Left kidney (tissue), 2 donors: ENCODE data around the gene BRD1. TPM values are rescaled to one million over a fixed set of nuclear protein-coding genes. Genes with fewer than 3 reads are reported as not detected.
"Not testable (repeated sequence)": the region's sequence is repeated elsewhere in the genome, so short reads cannot be mapped to it uniquely, and the experiment has no call there.

Experiments used
- DNase-seq: peaks from one replicate; pipeline ENCODE4 v3.0.0-alpha.2; 2013
- polyA plus RNA-seq: library from polyadenylated mRNA; unstranded; fragments of 120-200 nt; gene quantifications from one replicate; pipeline ENCODE4 v1.2.1, GENCODE V29; 2013; ENCODE audit not compliant: insufficient read length

The BRD1 gene
- polyA plus RNA-seq, 1 donor, result 37.1 TPM

DNA sequence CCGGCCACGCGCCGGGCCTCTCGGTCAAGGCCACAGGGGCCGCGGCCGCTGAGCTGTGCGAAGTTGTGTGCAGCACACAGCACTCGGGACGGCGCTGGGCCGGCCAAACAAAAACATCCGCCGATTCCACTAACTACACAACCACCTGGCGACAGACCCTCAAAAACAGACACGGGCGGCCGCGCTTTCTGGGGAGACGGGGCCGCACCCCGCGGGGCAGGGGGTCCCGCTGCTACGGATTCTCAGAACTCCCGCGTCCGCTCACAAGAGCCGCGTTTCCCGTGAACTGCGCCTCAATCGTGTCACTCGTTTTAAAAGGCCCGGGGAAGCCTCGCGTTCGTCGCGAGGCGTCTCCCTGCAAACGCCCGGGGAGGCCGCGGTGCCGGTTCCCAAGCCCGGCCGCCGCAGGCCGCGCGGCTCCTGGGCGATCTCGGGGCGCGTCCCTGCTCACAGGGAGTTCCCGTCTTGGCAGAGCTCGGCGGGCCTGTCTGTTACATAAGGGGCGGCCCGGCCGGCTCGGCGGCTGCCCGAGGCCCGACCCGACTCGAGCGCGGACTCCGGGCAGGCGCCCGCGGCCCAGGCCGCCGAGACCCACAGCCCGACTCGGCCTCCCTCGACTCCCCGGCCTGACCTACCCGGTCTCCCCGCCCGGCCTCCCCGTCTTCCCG is 936 bp downstream of the BRD1 start:
- no peak for DNase-seq

DNA sequence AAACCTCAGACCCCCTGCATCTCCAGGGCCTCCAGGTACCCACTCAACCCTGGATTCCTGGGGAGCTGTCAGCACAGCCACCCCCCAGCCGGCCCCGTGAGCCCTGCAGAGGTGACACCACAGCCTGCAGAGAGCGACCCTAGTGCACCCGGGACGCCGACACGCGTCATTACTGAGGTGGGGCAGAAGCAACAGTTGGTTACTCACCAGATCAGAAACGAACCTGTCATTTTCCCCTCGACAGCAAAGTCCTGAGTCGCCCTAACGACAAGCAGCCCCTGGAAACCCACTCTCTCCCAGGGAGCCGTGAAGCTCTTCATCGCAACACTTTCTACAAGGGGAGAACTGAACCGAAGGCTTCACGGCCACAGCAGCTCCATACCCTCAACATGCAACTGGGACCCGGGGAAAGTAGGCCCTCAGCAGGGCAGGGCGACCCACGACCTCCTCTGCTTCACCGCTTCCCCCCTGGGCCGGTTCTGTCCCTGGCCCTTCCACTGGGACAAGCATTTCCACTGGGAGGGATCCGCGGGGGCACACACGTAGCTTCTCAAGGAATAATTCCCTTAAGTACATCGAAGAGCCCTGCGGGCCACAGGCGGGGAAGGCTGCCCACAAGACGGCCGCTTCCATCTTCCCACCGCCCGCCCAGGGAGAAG is 1.6 kb downstream of the BRD1 start:
- no peak for DNase-seq

DNA sequence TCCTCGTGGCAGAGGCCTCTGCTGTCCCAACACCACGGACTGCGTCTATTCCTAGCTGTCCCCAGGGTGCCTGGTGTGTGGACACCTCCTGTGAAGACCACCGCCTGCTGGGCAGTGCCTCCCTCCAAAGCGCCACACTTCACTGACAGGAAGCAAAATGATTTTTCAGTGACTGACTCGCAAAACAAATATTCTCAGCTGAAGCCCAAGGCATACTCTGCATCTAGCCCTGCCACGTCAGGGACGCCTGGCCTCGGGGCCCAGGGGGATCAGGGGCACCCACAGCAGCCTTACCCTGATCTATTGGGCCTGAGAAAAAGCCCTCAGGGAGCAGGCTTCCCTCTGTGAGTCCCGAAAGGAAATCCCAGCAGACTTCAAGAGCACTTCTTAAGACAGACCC is 2.2 kb downstream of the BRD1 start:
- no peak for DNase-seq

DNA sequence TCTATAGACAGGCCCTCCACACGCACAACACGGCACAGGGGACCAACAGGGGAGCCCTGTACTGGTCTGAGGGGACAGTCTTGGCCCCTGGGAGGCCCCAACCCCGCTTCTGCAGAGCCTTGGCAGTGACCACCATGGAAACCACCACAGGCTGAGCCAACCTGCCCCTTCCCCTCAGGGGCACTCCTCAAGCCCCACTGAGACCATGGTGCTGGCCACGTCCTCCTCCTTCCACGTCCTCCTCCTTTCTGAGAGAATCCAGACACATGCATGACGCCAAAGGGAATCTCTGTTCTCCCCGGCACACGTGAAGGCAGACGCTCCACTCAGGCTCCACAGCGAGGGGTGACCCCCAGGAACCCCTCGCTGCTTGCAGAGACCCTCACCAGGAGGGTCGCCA is 2.7 kb downstream of the BRD1 start:
- no peak for DNase-seq

DNA sequence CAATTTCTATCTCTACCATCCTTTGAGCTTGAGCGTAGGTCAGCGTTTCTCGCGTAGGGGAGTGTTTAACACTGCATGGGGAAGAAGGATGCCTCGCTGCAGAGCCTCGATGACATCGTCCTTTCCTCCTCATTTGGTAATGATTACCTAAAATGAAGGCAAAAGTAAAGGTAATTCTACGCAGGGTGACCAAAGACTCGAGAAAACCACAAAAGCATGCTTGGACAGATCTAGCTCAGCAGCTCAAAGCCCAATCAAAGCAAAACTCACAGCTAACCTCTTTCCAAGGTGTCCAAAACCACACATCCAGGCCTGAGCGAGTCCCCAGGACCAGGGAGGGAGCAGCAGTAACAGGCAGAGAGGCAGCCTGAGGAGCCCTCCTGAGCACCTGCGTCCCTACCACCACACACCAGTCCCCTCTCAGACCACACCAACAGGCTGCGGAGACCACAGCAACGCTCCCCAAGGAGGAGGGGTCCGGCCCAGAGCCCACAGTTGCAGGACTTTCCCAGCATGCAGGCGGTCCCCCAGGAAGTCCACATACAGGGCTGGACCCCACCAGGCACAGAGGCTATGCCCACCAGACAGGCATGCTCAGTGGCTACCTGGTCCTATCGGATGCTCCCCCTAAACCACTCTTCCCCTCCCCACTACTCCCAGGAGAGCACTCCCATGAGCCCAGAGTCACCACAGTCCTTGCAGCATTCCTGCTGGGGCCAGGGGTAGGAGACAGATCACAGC is 3.3 kb downstream of the BRD1 start:
- DNase-seq, result no peak

DNA sequence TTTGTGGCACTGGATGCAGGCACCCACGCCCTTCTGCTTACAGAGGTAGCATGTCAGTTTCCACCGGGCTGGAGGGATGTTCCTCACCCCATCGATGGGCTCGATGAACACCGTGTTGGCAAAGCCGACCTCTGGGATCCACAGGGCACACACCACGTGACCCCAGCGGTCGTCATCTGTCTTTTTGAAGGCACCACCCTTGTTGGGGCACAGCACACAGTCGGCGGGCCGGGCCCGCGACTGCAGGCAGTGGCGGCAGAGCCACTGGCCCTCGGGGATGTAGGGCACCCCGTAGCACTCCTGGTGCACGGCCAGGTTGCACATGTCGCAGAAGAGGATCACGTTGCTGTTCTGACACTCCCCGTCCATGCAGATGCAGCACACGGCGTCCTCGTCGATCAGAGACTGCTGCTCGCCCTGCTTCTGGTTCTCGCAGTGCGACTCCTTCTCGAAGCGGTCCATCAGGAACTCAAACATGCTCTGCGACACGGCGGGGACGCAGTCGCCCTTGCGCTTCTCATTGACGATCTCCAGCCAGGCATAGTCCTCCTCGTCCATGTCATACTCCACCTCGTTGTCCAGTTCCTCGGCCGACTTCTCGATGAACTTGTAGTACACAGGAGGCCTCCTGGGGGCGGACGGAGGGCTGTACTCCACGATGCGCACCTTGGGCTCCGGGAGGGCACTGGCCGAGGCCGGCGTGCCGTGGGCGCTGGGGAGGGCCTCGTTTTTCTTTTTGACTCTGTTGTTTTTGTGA is 4.2 kb downstream of the BRD1 start:
- no peak for DNase-seq

DNA sequence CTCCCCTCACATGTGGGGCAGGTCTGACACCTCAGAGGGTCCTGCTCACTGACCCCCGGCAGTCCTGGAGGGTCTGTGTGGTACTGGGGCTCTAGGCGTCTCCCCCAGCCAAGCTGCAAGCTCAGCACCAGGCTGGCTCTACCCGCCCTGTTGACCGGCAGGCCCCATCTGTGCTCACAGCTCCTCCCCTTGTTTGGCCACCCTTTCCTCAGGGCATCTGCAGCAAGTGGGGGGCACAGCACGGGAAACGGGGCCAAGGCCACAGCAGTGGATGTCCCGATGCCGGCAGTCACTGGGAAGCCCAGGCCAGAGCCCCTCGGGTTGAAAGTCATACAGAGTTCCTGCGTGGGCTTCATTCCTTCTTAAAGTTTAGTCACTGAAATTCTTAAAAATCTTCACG is 5.9 kb downstream of the BRD1 start:
- not testable (repeated sequence) for DNase-seq

DNA sequence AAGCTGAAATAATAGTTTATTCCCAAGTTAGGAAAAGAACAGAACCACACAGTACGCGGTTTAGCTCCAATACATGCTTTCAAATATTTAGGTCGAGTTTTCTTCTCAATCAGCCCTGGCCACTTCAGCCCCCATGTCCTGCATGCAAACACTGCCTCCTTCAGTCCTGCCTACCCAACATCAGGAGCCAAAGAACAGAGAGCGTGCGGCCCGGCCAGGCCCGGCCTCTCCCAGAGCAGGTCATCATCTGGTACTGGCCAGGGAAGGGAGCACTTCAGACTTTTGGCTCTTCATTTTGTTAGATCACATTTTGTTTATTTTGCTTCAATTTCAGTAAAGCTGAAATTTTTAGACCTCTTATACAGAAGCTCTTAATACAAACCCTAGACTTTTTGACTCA is 6.7 kb downstream of the BRD1 start:
- DNase-seq, result no peak

DNA sequence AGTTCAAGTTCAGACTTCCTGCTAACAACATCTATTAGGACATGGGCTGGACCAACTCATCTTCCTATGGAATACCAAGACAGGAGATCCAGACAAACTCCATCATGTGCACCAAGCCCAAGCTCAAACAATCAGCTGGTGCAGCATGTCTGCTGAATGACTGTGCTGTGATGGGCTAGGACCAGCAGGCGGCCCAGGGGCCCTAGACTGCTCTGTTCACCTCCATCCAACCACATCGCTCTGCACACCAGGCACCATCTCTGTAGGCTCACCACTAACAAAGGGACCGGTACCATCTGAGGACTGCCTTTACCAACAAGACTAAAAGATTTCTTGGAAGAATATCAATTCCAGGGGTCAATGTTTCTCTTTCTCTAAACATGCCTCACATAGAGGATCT is 10.3 kb downstream of the BRD1 start:
- no peak for DNase-seq

DNA sequence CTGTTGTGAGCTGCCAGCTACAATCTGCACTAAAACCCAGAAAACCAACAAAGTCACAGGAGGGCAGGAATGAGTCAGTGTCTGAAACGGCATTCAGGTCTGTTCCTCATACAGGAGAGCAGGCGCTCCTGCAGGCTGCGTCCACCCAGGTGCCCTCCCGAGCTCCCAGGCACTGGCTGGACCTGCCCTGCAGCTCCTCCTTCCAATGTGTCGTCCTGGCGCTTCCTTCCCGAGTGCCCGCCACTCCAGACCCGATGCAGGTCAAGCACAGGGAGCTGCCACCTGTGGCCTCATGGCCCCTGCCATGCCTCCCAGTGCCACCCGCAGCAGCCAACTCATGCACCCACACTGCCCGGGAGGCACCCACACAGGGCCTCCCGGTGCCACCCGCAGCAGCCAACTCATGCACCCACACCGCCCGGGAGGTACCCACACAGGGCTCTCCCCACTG is 12.0 kb downstream of the BRD1 start:
- no peak for DNase-seq

DNA sequence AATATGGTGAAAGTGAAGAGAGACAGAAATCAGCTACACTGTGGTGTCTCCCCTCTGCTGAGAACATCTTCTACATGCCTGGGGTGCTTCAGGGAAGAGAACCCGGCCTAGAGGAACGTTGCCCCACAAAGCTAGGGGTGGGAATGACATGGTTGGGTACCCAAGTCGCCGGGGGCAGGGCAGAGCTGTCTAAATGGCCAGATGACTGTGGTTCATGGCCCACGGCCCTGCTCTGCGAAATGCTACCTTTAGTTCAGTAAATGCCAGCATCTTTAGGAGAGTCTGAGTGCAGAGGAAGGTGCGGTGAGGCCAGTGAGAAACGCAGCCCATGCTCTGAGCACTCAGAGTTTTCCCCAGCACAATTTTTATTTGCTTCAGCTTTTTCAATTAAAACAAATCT is 12.8 kb downstream of the BRD1 start:
- DNase-seq, result no peak

DNA sequence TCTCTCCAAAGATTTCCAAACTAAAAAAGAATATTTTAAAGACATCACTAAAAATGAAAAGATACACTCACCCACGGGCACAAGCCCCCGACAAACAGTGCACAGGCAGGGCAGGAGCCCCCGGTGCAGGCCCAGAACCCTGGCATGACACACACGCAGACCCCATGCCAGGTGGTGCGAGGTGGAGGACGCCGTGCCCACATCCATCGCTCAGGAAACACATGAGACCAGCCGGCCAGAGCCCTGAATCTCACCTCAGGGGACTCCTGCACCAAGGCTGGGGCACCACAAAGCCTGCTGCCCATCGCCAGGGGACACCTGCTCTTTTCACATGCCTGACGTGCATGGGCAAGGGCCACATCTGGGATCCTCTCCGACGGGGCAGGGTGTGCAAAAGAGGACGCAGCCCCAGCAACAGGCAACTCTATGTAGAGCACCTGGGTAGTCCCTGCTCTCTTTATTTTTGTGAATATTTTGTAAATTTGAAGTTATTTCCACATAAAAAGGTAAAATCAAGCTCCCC is 13.4 kb downstream of the BRD1 start:
- DNase-seq, result no peak

DNA sequence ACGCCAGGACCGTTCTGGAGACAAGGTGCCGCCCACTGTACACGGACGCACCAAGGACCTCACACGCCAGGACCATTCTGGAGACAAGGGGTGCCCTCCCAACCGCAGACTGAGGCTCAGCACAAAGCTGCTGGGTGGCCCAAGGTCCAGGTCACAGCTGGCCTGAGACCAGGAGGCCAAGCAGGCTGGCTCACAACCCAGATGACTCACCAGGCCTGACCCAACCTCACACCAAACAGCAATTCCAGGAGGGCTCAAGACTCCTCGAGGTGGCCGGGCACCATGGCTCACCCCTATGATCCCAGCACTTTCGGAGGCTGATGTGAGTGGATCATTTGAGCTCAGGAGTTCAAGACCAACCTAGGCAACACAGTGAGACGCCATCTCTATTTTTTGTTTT is 14.8 kb downstream of the BRD1 start:
- no peak for DNase-seq

DNA sequence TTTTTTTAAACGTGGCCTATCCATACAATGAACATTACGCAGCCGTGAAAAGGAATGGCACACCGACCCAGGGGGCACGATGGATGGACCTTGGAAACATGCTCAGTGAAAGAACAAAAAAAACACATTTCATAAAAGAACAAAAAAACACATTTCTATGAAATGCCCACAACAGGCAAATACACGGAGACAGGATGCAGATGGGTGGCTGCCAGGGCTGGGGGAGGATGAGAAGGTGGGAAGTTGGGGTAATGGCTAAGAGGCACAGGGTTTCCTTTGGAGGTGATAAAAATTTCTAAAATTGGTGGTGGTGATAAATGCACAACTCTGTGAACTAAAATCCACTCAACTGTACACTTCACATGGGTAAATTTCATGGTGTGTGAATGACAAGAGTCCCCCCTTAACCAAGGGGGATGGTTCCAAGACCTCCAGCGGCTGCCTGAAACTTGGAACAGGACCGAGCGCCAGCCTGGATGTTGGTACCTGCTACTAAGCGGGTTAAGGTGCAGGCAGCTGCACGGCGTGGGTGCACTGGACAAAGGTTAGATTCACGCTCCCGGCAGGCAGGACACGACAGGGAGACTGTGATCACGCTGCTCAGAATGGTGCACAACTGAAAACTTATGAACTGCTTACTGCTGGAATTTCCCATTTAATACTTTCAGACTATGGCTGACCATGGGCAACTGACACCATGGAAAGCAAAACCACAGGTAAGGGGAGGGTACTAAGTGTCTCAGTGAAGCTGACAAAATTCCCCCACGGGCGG is 16.5 kb downstream of the BRD1 start:
- no peak for DNase-seq

DNA sequence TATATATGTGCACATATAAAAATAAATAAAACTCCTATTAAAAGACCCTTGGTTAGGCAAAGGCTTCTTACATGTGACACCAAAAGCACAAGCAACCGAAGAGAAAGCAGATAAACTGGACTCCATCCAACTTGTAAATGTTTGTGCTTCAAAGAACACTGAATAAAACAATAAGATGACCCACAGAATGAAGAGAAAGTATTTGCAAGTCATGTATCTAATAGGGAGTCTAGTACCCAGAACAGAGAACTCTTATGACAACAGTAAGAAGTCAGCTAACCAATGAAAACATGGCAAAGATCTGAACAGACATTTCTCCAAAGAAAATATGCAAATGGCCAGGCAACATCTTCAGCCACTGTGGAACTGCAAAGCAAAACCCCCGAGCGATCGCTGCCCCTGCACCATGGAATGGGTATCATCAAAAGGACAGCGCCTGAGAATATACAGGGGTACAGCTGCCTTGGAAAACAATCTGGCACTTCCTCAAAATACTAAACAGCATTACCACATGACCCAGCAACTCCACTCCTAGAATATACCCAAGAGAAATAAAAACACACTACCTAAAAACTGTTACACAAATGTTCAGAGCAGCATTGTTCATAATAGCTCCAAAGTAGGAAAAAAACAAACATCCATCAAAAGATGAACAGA is 17.2 kb downstream of the BRD1 start:
- no peak for DNase-seq

DNA sequence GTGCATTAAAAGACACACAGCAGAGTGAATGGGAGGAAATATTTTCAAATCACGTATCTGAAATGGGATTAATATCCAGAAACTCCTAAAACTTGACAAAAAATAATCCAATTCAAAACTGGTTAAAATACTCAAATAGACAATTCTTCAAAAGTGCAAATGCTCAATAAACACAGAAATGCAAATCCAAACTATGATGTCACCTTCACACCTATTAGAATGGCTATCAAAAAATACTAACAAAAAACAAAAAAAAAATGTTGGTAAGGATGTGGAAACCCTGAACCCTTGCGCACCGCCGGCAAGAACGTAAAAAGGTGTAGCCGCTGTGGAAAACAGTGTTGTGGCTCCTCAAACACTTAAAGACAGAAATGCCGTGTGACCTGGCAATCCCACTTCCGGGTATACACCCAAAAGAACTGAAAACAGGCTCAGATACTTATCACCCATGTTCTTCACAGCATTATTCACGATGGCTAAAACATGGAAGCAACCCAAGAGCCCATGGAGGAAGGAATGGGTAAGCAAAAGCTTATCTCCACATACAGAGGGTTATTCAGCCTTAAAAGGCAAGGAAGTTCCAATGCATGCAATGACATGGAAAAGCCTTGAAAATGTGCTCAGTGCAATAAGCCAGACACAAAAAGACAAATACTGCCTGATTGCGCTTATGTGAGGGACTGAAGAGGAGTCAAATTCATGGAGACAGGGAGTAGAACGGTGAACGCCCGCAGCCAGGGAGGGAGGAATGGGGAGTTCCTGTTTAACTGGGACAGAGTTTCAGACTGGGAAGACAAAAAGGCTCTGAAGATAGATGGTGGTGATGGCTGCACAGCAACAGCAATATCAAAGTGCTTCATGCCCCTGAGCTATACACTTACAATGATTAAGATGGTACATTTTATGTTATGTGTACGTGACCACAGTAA is 19.6 kb downstream of the BRD1 start:
- no peak for DNase-seq

DNA sequence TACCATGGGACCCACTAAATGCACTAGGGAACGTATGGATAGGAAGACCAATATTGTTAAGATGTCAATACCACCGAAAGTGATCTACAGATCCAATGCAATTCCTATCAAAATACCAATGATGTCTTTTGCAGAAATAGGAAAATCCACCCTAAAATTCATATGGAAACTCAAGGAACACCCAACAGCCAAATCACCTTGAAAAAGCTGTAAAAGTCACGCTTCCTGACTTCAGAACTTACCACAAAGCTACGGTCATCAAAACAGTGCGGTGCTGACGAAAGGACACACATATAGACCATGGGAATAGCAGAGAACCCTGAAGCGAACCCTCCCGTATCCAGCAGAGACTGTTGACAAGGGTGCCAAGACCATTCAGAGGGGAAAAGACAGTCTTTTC is 20.5 kb downstream of the BRD1 start:
- DNase-seq, result no peak

DNA sequence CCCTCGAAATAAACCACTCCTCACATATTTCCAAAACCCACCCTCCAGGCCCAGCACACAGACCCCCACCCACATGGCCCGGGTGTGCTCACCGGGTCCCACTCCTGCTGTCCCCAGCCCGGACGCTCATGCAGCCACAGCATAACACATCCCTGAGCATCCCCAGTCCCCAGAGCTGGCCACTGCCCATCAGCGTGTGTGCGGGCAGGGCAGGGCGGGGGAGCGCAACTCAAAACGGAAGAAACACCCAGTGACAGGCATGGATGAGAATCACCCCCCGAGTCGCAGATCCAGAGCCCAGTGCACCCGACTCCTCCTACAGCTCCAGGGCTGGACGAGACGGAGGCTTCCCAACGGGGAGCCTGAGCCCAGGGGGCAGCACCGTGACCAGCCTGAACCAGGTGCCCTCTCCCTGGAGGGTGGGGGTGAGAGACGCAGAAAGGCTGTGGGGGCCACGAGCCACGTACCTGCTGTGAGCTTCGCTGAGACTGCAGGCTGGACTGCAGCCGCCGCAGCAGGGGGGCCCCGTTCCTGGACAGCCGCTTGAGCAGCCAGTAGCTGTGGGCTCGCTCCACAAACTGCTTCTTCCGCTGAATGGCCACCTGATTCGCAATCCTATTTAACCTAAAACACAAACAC is 23.8 kb downstream of the BRD1 start:
- no peak for DNase-seq

DNA sequence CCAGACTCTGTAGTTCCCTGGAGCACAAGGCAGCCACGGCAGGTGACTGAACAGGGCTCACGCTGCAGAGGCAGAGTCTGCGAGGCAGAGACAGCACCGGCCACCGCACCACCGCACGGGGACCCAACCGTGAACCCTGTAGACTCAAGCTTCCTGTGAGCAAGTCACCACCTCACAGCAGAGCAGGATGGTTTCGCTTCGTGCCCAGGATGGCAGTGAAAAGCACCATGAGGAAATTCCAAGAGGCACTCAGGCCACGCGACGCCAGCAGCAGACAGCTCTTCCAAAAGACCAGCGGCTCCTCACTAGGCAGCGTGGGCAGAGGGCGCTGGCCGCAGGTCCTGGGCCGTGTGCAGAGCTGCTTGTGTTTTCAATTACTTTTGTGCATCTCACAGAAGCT is 24.5 kb downstream of the BRD1 start:
- DNase-seq, result no peak
